GM12878 (cell line): ENCODE results near the gene PFKL. TPM values are rescaled to one million over a fixed set of nuclear protein-coding genes. Genes with fewer than 3 reads are reported as not detected.

Source experiments
- ATAC-seq: fragments of 200-7000 bp; cut with Tn5 transposase; 3 replicates; pipeline ENCODE4 v1.9.1; 2020; ENCODE audit warnings: mild to moderate bottlenecking, moderate library complexity
- BruUV-seq: library from RNA; stranded (reverse); fragments of 400-500 nt; replicated peaks from 2 replicates; lab custom pipeline; 2021; lab: Mats Ljungman, UMichigan
- CTCF ChIA-PET: fragments of 300-600 bp; sonication (Branson Sonifier 250); formaldehyde crosslinking; extraction: SDS; loops from one replicate; lab custom pipeline; 2021; ENCODE audit warnings: inconsistent platforms; lab: Yijun Ruan, JAX
- POLR2A ChIA-PET: fragments of 350-600 bp; formaldehyde crosslinking; extraction: SDS; loops from one replicate; lab custom pipeline; 2021; ENCODE audit warnings: inconsistent platforms; lab: Charles Lee
- RAD21 ChIA-PET: fragments of 300-600 bp; sonication (Branson Sonifier 250); formaldehyde crosslinking; loops from one replicate; lab custom pipeline; 2023; ENCODE audit warnings: antibody characterized with exemption; ENCODE audit not compliant: unreplicated experiment; lab: Charles Lee
- SMC1A ChIA-PET: fragments of 300-600 bp; sonication (Branson Sonifier 250); formaldehyde crosslinking; loops from one replicate; lab custom pipeline; 2023; ENCODE audit not compliant: unreplicated experiment, uncharacterized antibody; lab: Charles Lee
- DNase-seq: peaks from one replicate; pipeline ENCODE4 v3.0.0-alpha.2; 2011; ENCODE audit warnings: low read depth, low spot score
- FAIRE-seq: peaks from 3 replicates; lab custom pipeline; 2011; peaks lifted over from hg19 to GRCh38; lab: Jason Lieb, UNC
- H2AFZ ChIP-seq: 2 replicates; pipeline ENCODE4 v1.6.0; 2011; ENCODE audit warnings: low read depth, low read length, control low read depth; ENCODE audit not compliant: control insufficient read depth
- H3K27ac ChIP-seq: 2 replicates; pipeline ENCODE4 v1.5.1; 2011; ENCODE audit warnings: control low read depth; ENCODE audit not compliant: control insufficient read depth, insufficient read depth
- H3K27me3 ChIP-seq, 2 experiments: replicated peaks in 1 of 2; 2 replicates each; pipeline versions ENCODE4 v1.6.0 to v1.6.1; 2011; ENCODE audit warnings: low read length in 1 of 2; ENCODE audit not compliant: control insufficient read depth in 2 of 2, insufficient read depth in 2 of 2
- H3K36me3 ChIP-seq, 2 experiments: 2 replicates each; pipeline ENCODE4 v1.5.1; 2011; ENCODE audit warnings: low read length in 1 of 2; ENCODE audit not compliant: control insufficient read depth in 2 of 2, insufficient read depth in 2 of 2
- H3K4me1 ChIP-seq: 2 replicates; pipeline ENCODE4 v1.6.1; 2011; ENCODE audit warnings: mild to moderate bottlenecking, low read length, moderate library complexity, mixed read lengths; ENCODE audit not compliant: control insufficient read depth, insufficient read depth
- H3K4me2 ChIP-seq: 2 replicates; pipeline ENCODE4 v1.6.0; 2011; ENCODE audit warnings: control low read depth; ENCODE audit not compliant: control insufficient read depth, insufficient read depth
- H3K4me3 ChIP-seq: fragments of 200-600 bp; sonication (generic); 2 replicates; pipeline ENCODE4 v1.5.1; 2016
- H3K79me2 ChIP-seq: 2 replicates; pipeline ENCODE4 v1.6.0; 2011; ENCODE audit warnings: low read length; ENCODE audit not compliant: control insufficient read depth, insufficient read depth
- H3K9ac ChIP-seq: 2 replicates; pipeline ENCODE4 v1.8.0; 2011; ENCODE audit warnings: low read length, control low read depth, mixed read lengths; ENCODE audit not compliant: control insufficient read depth, insufficient read depth
- H3K9me3 ChIP-seq: replicated peaks from 3 replicates; pipeline ENCODE4 v1.5.1; 2011; ENCODE audit warnings: mild to moderate bottlenecking, low read length; ENCODE audit not compliant: control insufficient read depth, insufficient read depth
- H4K20me1 ChIP-seq: 2 replicates; pipeline ENCODE4 v1.6.0; 2011; ENCODE audit not compliant: control insufficient read depth, insufficient read depth
- EED ChIP-seq: sonication (generic); IDR thresholded peaks from 2 replicates; pipeline ENCODE4 v1.6.1; 2016; ENCODE audit warnings: antibody characterized with exemption, low read depth
- ELK1 ChIP-seq: IDR thresholded peaks from 2 replicates; pipeline ENCODE4 v1.6.1; 2012; ENCODE audit warnings: low read depth, low read length, improper control_type of control experiment
- EP300 ChIP-seq, 2 experiments: fragments of 150-350 bp in 1 of 2; IDR thresholded peaks; 2 replicates each; pipeline ENCODE4 v1.6.1; 2011 to 2012; ENCODE audit warnings: low read depth in 2 of 2, low read length in 2 of 2, borderline replicate concordance in 1 of 2, improper control_type of control experiment in 1 of 2, inconsistent platforms in 1 of 2; ENCODE audit not compliant: control insufficient read depth in 1 of 2
- ETV6 ChIP-seq, 2 experiments: fragments of 450-650 bp in 1 of 2; IDR thresholded peaks in 1 of 2; conservative IDR thresholded peaks in 1 of 2; 2 replicates each; pipeline ENCODE4 v1.6.1; 2014; ENCODE audit warnings: antibody characterized with exemption in 1 of 2, borderline replicate concordance in 1 of 2, low read depth in 1 of 2, mild to moderate bottlenecking in 1 of 2, moderate library complexity in 1 of 2
- IRF4 ChIP-seq: IDR thresholded peaks from 2 replicates; pipeline ENCODE4 v1.6.1; 2011; ENCODE audit warnings: low read depth, low read length
- MLLT1 ChIP-seq: fragments of 450-650 bp; IDR thresholded peaks from 2 replicates; pipeline ENCODE4 v1.6.1; 2016; ENCODE audit warnings: mild to moderate bottlenecking
- POLR2AphosphoS5 ChIP-seq: IDR thresholded peaks from 2 replicates; pipeline ENCODE4 v1.6.1; 2011; ENCODE audit warnings: mild to moderate bottlenecking, low read length, inconsistent platforms
- PRDM15 ChIP-seq: fragments of 450-650 bp; formaldehyde crosslinking; IDR thresholded peaks from 2 replicates; pipeline ENCODE4 v1.4.0; 2020; ENCODE audit warnings: mild to moderate bottlenecking, moderate library complexity
- RAD51 ChIP-seq: fragments of 450-650 bp; IDR thresholded peaks from 2 replicates; pipeline ENCODE4 v1.6.1; 2016; ENCODE audit warnings: moderate library complexity, mild to moderate bottlenecking, inconsistent platforms
- RBBP5 ChIP-seq: fragments of 200-600 bp; sonication (generic); conservative IDR thresholded peaks from 2 replicates; pipeline ENCODE4 v1.6.1; 2016
- SIX5 ChIP-seq: IDR thresholded peaks from 2 replicates; pipeline ENCODE4 v1.6.1; 2011; ENCODE audit warnings: mild to moderate bottlenecking, low read depth, low read length, moderate library complexity; ENCODE audit not compliant: severe bottlenecking
- STAT1 ChIP-seq: fragments of 450-650 bp; conservative IDR thresholded peaks from 2 replicates; pipeline ENCODE4 v1.6.1; 2014; ENCODE audit warnings: antibody characterized with exemption, mild to moderate bottlenecking
- ZBED1 ChIP-seq: IDR thresholded peaks from 2 replicates; pipeline ENCODE4 v1.6.1; 2016; ENCODE audit warnings: borderline replicate concordance
- ZNF217 ChIP-seq: fragments of 450-650 bp; IDR thresholded peaks from 2 replicates; pipeline ENCODE4 v1.6.1; 2017; ENCODE audit warnings: antibody characterized with exemption, mild to moderate bottlenecking
- ZNF274 ChIP-seq: IDR thresholded peaks from one replicate; pipeline ENCODE4 v1.8.0; 2011; ENCODE audit not compliant: insufficient read length, insufficient read depth
- WGBS: methylation state at CpG from one replicate; pipeline ENCODE4 v1.1.6; 2016; ENCODE audit warnings: low lambda C conversion rate; ENCODE audit not compliant: insufficient replicate concordance, insufficient coverage; ENCODE audit errors: missing lambda C conversion rate; 5-methylcytosine and 5-hydroxymethylcytosine counted together
- in situ Hi-C: fragments of 300-500 bp; cut with MboI; formaldehyde crosslinking; loops from 9 replicates; pipeline ENCODE4 v1.14.3; 2018; ENCODE audit warnings: mixed read lengths
- intact Hi-C: fragments of 100-400 bp; cut with micrococcal nuclease; formaldehyde crosslinking; loops from one replicate; pipeline ENCODE4 v1.14.2; 2022; ENCODE audit not compliant: unreplicated experiment
- polyA plus RNA-seq, 11 experiments: library from polyadenylated mRNA; depleted of rRNA in 4 of 11; unstranded in 6 of 11; stranded (reverse) in 5 of 11; fragments of >200 nt; fragmentation: Nextera tagmentation in 4 of 11; fragmentation: Illumina TruSeq in 1 of 11; extraction: Ambion mirVana in 4 of 11; extraction: Trizol in 1 of 11; gene quantifications; 1 replicate in 1 of 11; 2 replicates in 10 of 11; pipeline versions ENCODE4 v1.2.1 to v1.2.3, GENCODE V29; 2011 to 2016; ENCODE audit warnings: inconsistent platforms in 2 of 11, missing spikeins in 2 of 11, low read depth in 1 of 11
- total RNA-seq, 4 experiments: library from RNA; depleted of rRNA in 3 of 4; stranded (reverse); fragments of >200 nt in 3 of 4; fragmentation: Illumina TruSeq in 1 of 4; extraction: Trizol in 1 of 4; gene quantifications; 2 replicates each; pipeline versions ENCODE4 v1.2.1 to v1.2.3, GENCODE V29; 2013 to 2021

The PFKL gene
- total and polyA plus RNA-seq, 10 of the 15 experiments (the other 5 are each of a cell fraction or from before 2014, with no cell fraction given): 1.2 to 192 (median 112) TPM

- RAD21 ChIA-PET: interaction anchor here (0.7 to 2.0 kb wide), 3 partner anchors 7 to 490 kb away, joined by 3 to 9 read pairs (median 4); no protein-coding TSS in a partner anchor
- Histone ChIP-seq H3K4me2 (no peak overlapping the region), H4K20me1 (no peaks in the 10 kb centered on the region; the same call in 1 of the 2 replicates), H3K27me3 (no peaks in the 10 kb centered on the region), H3K4me1 (peaks cover 13% of the 10 kb centered on the region), H2AFZ (no peak overlapping the region), H3K36me3 (peaks cover 0 to 6% of the 10 kb centered on the region in 2 experiments; a peak in 2 of 4 replicates), H3K79me2 (peaks cover 61% of the 10 kb centered on the region), H3K9ac (no peak overlapping the region), H3K9me3 (no peaks in the 10 kb centered on the region), H3K27ac (no peak overlapping the region), H3K4me3 (no peak overlapping the region)
- POLR2A ChIA-PET: interaction anchor here (0.9 kb wide), 1 partner anchor 36 kb away, joined by 3 read pairs; the partner anchor contains the start of gene CFAP410
- DNase-seq (no peak), FAIRE-seq (peak; percentile 52), ATAC-seq (no peak)
- intact Hi-C loops (no loop called here), in situ Hi-C loops (no loop called here)
- no TSS peak for BruUV-seq
- no peak for TF ChIP-seq ZNF274
- TF ChIP-seq ELK1: no peak
- no peak for TF ChIP-seq ETV6 (conservative IDR thresholded peaks at IDR 0.05 in 1 of 2, IDR thresholded peaks at IDR 0.05 in 1 of 2; ENCODE audit: borderline replicate concordance in 1 of 2, low read depth in 1 of 2)
- TF ChIP-seq POLR2AphosphoS5: no peak
- TF ChIP-seq RBBP5: no peak
- TF ChIP-seq RAD51: no peak
- TF ChIP-seq EED: no peak
- no peak for TF ChIP-seq ZNF217
- no peak for TF ChIP-seq EP300 (IDR thresholded peaks at IDR 0.05; ENCODE audit: borderline replicate concordance in 1 of 2, control insufficient read depth in 1 of 2, low read depth in 2 of 2, low read length in 2 of 2)
- TF ChIP-seq PRDM15: no peak
- no peak for TF ChIP-seq IRF4
- TF ChIP-seq MLLT1: no peak
- no peak for TF ChIP-seq ZBED1
- TF ChIP-seq STAT1: no peak
- no peak for TF ChIP-seq SIX5
- SMC1A ChIA-PET: interaction anchor here (1.1 to 1.3 kb wide), 3 partner anchors 9 to 35 kb away, joined by 3 read pairs; no protein-coding TSS in a partner anchor
- WGBS: 71% methylated on average over 12 of the region's 12 CpGs
- CTCF ChIA-PET: interaction anchor here (0.8 to 1.7 kb wide), 9 partner anchors 12 to 490 kb away, joined by 3 to 9 read pairs (median 4); no protein-coding TSS in a partner anchor
Measured at GRCh38 chr21:44303490-44303981, 3.7 kb downstream of the PFKL start.
